Measurements from ENCODE around the gene CEP63.
"Not testable (repeated sequence)": the region's sequence is repeated elsewhere in the genome, so short reads cannot be mapped to it uniquely, and the experiment has no call there.

CEP63 gene

DNA sequence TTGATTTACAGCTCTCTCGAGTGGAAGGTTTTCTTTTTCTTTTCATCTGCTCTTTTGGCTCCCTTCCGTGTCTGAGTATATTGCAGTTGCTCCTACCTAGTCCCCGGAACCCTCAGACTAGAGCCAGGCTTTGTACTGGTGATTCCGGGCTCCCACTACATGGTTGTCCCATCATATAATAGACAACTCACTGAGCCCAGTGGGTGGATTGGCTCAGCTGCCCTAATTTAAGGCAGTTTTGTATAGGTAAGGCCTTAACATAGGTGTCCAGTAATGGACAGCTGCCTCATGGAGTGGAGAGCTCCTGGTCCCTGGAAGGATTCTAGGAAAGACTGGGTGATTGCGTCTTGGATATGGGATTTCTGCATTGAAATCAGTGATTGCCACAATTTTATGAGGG lies 106.9 kb downstream of the CEP63 start:
- DNase-seq: no peak

DNA sequence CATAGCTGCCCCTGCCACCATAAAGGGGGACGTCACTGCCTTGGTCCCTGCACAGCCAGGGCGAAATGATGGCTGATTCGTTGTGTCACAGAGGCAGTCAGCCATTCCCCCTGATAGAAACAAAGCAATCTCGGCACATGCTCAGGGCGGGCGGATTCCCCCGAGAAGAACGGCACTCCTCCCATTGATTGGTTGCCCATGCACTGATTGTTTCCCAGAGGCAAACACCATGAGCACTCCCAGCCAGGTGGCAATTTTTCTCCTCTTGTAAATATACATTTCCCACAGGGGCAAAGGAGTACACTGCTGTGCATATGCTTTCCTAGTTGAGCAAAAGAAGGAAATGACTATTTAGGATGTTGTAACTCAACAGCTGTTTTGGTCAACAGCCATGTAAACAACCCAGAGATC lies 108.5 kb downstream of the CEP63 start:
- DNase-seq: no peak

DNA sequence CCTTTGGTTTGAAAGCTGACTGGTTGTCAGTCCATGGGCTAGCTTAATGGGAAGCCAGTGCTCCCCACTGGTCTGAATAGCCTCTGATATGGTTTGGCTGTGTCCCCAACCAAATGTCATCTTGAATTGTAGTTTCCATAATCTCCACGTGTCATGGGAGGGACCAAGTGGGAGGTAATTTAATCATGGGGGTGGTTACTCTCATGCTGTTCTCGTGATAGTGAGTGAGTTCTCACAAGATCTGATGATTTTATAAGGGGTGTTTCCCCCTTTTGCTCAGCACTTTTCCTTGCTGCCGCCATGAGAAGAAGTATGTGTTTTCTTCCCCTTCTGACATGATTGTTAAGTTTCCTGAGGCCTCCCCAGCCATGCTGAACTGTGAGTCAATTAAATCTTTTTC lies 109.1 kb downstream of the CEP63 start:
- DNase-seq: not testable (repeated sequence)

DNA sequence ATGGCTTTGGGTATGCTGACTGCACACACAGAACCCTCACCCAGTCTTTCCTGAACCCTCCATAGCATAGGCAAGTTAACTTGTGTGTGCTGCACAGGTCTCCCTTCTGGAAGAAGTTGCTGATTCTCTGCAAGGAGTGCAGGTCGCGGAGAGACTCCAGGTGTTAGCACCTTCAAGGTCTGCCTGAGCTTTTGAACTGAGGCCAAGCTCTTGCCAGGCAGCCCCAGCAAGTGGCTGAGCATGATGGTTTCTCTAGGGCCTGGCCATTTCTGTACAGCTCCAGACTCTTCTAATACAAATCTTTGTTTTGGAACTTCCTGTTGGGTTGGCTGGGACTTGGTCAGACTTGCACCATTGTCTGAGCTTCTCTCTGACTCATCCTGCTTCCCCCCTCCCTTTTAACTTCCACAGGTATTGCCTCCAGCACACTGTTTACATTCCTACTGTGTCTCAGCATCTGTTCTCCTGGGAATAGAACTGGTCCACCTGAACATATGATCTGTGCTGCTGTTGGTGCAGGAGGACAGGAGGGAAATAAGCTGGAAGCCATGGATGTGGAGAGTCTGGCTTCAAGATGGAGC lies 111.6 kb downstream of the CEP63 start:
- DNase-seq: peak; percentile 70

DNA sequence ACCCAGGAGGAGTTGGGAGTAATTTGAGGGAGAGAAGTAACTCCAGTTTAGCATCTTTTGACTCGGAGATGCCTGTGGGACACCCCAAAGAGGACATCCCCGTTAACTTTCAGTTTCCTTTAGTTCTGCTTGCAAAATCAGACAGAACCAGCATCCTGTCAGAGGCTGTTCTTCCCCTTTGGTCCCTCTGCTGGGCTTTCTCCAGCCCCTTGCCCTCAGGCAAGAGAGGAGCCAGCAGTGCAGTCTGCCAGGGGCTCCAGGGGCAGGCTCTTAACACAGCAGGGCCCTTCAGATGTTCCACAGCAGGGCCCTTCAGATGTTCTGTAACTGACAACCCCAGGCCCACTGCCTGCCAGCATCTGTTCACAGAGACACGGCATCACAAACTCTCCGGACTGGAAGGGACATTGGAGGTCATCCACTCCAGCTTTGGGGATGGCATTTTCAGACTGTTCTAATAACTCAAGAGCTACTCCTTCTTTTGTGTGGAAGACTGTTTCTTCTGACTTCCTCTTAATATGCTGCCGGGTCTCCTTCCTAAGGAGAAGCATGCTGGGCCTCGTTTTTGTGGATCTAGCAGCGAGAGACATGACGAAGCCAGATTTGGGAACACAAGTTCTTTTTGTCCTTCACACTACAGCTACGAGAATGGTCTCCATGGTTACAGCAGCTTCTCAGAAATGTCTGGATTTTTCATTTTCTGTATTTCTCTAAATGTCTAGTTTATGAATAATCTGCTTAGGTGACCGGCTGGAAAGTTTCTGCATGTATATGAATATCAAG lies 113.1 kb downstream of the CEP63 start:
- no peak for DNase-seq

DNA sequence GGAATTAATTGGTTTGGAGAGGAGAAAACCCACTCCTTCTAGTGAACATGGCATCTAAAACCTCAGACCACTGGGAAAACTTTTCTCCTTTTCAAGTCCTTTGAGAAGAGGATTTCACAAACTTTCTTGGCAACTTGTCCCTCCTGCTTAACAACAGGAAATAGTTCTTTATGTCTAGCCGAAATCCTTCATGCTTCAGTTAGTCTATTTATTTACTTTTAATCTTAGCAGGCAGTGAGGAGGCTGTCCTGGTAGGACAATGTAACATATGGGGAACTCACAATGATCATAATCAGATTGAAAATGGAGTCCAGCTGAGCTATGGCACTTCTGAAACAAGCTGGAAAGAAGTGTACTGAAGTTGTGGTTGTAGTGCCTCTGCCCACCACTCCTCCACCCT lies 114.3 kb downstream of the CEP63 start:
- no peak for DNase-seq

DNA sequence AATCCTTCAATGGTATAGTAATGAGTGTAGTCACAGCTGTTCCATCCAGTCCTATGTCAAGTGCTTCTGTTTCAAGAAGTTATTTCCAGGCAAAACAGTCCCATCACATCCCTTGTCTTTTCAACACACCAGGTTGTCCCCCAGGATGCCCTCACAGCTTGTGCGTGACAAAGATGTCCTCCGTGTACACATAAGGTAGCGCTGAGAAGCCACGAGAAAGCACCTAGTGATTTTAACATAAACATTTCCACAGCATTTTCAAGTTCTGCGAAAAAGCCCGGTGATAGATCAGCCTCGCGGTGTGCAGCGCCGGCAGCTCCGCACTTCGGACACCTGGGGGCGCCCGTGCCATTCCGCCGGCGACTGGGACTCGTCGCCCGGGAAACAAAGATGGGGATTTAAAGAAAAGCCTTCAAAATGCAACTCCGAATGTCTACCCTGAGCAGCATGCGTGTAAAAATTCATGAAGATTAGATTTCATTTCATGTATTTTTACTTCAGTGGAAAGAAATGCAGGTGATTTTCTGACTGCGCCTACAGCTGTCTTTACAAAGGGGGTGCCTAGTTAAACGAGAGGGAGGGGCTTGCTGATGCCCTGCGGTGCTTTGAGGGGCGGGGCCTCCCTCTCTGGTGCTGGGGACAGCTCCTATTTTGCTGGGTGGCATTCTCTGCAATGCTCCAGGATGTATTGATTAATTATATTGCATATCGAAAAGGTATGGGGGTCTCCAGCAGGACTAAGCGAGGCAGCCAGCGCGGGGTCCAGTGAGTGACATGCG lies 115.0 kb downstream of the CEP63 start:
- DNase-seq: peak; percentile 48

DNA sequence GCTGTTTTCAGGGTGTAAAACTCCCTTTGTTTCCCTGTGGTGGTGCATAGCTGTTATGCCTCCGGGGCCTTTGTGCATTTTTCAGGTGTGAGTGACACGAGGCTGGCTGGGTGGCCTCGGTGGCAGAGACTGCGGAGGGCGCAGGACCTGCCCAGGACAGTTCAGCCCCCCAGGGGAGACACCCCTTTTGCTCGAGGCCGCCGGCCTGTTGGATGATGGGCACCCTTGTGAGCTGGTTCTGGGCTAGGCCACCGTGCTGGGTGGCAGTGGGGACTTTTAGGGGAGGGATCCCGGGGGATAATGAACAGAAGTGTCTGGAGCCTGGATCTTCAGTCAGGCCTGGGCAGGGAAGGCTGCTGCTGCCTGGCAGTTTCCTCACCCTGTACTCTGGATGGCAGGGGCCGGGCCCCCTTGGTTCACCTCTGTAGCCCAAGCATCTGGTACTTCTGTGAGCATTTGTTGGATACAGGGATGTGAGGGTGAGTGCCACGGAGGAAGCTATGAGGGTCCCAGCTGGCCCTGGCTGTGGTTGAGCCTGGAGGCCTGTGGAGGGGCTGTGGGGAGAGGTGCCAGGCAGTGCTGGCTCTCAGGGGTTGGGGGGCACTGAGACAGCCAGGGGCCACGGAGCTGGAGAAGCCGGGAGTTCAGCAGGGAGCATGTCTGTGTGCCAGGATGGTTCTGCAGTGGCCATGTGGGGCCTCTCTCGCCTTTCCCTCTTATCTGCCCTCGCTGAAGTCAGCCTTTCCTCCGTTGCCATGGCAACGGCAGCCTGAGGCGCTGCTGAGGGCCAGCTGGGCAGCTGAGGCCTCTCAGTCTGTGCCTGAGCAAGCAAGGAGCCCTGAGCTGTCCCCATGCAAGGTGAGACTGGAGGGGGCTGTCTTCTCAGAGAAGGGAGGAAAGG lies 115.9 kb downstream of the CEP63 start:
- peak; percentile 80 for DNase-seq

DNA sequence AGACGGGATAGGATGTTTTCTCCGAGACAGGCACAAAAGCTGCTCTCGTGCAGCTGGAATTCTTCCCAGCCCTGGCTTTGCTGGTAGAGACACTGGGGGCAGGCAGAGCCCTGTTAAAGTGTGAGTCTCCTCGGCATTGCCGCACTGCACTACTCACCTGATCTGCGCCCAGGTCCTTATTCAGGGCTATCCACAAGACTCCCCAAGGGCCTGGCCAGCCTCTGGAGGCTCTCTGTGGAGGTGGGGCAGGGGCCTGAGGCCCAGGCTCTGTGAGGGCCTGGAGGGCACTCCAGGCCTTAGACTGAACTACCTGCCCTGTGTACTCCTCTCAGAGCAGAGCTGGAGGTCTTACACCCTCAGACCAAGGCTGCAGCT lies 116.6 kb downstream of the CEP63 start:
- DNase-seq: no peak

DNA sequence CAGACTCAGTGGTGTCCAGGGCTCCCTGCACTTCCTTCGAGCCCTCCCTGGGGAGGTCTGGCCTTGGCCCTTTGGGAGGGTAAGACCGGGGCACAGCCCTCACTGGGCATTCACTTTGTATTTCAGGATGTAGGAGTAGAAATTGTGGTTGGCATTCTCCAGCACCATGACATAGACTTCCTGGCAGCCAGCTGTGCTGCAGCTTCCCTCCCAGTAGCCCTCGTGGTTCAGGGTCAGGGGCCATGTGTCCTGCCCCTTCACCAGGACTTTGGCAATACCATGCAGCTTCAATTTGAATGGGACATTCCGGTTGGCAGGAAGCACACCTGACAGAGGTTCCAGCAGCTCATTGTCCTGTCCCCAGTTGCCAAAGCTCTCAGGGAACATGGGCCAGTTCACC lies 117.6 kb downstream of the CEP63 start:
- no peak for DNase-seq

DNA sequence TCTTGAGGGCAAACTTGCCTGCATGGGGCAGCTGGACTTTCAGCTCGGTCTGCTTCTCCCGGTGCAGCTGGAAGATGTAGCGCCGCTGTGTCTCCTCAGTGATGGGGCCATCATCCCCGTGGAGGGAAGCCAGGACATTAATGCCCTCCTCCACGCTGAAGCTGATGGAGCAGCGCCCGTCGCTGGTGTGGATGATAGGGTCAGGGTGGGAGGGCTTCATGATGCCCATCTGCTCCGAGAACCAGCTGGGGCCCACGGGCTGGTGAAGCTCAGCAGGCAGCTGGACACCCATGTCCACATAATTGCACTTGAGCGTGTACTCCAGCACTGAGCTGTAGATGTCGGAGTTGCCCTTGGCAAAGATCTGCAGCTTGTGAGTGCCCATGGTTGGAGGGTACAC lies 118.1 kb downstream of the CEP63 start:
- no peak for DNase-seq

DNA sequence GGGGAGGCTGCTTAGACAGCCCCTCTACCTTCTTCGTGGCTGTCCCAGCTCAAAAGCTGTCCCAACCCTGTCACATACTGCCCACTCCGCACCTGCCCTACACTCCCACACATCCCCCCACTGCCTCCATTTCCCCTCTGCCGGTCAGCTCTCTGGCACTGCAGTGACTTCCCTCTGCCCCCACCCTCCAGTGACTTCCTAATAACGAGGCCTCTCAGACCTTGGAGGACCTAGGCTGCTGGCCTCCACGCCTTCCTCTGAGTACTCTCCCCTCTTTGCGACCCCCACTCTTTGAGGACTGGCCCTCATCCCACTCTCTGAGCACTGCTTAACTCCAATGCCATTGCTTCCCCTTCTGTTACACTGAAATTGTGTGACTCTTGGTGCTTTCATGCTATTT lies 119.7 kb downstream of the CEP63 start:
- no peak for DNase-seq

DNA sequence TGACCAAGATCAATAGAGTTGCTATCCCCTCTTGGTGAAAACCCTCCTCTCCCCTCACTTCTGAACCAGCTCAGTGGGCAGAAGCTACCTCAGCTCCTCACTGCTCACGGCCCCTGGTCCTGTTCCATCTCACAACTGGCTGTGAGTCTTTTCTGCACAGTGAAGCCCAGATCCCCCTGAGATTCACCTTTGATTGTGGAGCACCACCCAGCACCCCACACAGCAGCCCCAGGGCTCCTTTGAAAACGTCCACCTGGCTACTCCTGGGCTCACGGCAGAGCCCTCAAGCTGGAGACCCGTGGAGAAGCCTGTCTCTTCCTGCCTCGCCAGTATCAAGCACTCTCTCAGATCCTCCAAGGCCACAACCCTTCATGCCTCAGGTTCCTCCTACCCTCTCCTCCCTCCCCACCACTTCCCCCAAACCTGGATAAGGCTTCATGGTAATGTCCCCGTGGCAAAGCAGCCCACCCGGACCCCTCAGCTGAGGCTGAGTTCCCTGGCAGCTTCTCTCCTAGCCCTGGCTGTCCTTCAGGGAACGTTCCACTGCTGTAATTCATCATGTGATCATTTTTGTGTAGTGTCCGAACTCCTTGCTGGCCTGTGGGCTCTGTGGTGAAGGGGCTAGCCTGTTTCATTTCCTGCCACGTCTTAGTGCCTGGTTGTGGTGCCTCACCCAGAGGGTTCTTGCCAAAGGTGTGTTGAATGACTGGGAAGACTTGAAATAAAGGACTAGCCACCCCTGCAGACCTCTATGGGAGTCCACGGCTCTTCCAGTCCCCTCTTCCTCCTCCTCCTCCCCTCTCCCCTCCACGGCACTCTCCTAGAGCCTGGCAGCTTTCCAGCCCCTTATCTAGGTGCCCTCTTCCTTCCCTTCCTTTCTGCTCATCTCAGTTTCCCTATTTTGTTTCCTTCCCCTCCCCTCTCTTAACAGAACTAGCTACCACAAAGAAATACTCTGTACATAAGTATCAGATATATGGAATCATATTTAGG lies 120.5 kb downstream of the CEP63 start:
- DNase-seq: no peak

DNA sequence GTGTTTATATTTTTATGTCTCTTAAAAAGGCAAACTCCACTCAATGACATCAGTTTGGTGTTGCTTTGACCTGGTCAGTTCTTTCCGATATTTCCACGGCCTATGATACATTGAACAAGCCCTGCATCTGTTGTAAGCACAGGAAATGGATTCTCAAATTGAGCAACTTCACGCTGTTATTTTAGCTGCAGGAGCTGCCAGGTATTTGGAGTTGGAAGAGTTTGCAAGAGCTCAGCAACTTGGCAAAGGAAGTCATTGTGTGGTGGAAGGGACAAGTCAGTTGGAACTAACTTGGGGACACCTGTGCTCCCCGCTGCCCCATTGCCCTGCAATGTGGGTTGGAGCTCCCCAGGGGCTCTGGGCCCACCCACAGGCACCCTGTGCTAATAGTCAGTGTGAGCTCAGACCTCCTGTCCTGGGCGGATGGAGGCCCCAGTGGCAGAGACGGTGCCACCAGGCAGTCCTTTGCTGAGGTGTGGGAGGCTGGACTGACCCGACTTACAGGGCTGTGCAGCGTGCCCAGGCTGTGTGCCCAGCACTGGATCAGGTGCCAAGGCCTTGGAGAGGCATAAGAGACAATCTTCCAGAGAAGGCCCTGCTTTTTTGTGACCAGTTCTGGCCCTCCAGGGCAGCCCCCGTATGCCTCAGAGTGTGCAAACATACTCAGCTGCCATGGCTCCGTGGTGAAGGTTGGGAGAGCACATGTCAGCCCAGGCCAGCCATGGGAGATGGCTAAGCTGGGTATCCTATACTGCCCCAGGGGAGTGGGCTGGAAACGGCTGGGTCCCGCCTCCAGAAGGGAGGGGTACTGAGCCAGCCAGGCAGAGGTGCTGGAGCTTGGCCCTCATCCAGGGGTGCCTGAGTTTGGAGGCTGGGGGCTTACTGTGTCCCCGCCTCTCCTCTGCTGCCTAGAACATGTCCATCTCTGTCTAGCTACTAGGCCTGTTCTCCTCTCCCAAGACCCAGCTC lies 121.5 kb downstream of the CEP63 start:
- no peak for DNase-seq

DNA sequence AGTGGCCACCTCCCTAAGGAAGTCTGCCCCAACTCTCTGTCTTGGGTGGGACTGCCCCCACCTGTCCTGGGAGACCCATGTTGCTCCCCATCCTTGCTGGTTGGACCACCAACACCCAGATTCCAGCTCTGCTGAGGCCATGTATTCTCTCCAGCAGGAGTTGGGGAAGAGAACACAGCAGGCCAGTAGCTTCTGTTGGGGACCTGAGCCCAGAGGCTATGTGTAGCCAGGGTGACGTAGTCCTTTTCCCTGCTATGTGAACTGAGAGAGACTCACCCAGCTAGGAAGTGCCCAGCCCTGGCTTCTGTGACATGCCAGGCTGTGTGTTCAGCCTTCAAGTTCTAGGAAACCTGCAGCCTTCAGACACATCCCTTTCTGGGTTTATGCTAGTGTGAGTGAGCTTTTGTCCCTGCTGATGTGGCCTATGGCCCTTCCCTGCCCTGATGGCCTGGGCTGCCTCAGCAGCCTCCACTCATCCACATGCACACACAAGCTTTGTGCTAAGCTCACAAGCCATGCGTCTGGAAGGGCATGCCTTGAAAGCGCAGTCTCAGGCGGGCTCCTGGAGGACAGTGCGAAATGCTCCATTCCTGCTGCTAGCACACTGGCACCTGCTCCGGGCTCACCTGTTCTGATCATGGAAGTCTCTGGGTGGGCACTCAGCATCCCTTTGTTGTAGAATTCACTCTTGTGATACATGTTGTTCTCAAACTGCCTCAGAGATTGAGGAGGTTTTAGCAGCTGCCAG lies 122.3 kb downstream of the CEP63 start:
- DNase-seq: no peak

DNA sequence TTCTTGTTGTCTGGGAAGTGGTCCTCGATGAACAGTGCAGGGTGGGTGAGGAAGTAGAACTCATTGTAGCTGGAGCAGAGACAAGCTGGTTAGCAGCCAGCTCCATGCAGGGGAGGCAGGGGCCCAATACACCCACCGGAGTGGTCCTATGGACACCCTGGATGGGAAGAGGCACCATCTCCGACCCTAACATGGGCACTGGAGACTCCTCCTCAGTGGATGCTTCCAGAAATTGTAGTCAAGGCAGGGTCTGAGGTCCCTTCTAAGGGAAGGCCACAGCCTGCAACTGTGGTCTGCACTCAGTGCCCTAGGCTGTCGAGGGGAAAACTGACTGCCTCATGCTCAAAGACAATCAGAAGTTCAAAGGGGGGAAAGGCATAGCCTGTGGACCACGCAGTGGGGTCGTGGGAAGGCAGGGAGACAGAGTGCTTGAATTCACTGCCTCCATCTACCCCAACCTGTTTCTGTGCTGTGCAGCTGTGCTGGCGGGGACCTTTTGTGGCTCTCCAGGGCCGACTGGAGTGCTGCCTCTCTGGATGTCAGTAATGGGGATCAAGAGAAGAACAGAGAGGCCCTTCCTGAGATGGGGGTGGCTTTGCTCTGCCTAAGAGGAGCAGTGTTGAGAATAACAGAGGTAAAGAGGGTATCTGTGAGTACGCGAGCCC lies 123.0 kb downstream of the CEP63 start:
- no peak for DNase-seq

DNA sequence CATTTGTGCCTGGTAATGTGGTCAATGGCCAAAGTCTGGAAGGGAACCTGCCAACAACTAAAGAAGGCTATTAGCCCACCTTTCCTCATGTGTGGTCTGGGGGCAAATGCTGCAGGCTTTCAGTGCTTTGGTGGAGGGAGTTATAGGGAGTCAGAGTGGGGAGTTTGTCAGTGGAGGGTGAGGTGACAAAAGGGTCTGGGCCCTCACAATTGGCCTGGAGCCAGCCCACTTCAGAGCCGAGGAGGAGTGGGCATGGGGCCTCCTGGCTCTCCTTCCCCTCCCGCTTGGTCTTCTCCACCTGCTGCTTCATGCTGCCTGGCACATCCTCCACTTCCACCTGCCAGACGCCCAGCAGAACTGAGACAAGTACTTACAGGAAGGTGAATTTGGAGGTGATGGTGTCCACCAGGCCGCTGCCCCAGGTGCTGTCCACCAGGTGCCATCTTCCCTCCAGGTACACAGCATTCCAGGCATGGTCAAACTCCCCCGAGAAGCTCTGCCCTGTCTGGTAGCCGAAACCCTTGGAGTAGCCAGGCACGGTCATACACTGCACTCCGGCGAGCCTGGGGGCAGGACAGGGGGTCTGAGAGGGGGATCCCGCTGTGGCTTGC lies 124.1 kb downstream of the CEP63 start:
- DNase-seq: no peak

Measured in DMS79 (cell line).